Activated CD4-positive, alpha-beta T cell treated with anti-CD3 and anti-CD28 coated beads for 36 hours (primary cell): ENCODE data around the gene SLAMF7. TPM values are rescaled to one million over a fixed set of nuclear protein-coding genes. Genes with fewer than 3 reads are reported as not detected.
A peak's percentile ranks its signal among the peaks of the same experiment; 100 is the strongest.
"Not testable (repeated sequence)": the region's sequence is repeated elsewhere in the genome, so short reads cannot be mapped to it uniquely, and the experiment has no call there.

Experiments
- ATAC-seq: fragments of 200-7000 bp; cut with Tn5 transposase; one replicate; pipeline ENCODE4 v1.10.0; 2021; ENCODE audit warnings: mild to moderate bottlenecking, moderate library complexity
- CTCF ChIA-PET: fragments of 350-600 bp; sonication (Branson Sonifier 250); formaldehyde crosslinking; loops from one replicate; lab custom pipeline; 2021; ENCODE audit warnings: antibody characterized with exemption; lab: Charles Lee
- POLR2A ChIA-PET: fragments of 350-600 bp; sonication (Branson Sonifier 250); formaldehyde crosslinking; loops from one replicate; lab custom pipeline; 2021; ENCODE audit warnings: antibody characterized with exemption, inconsistent platforms; lab: Charles Lee
- DNase-seq: peaks from one replicate; pipeline ENCODE4 v3.0.0-alpha.2; 2020
- H3K27ac Mint-ChIP-seq: one replicate; pipeline ENCODE4 v1.8.0; 2021; ENCODE audit warnings: mixed read lengths
- H3K27me3 Mint-ChIP-seq: one replicate; pipeline ENCODE4 v1.8.0; 2021; ENCODE audit warnings: mixed read lengths
- H3K36me3 Mint-ChIP-seq: one replicate; pipeline ENCODE4 v1.8.0; 2021; ENCODE audit warnings: low read depth, mixed read lengths
- H3K4me1 Mint-ChIP-seq: one replicate; pipeline ENCODE4 v1.8.0; 2021; ENCODE audit warnings: mixed read lengths
- H3K4me3 Mint-ChIP-seq: one replicate; pipeline ENCODE4 v1.8.0; 2021; ENCODE audit warnings: mild to moderate bottlenecking, moderate library complexity, mixed read lengths
- H3K9me3 Mint-ChIP-seq: one replicate; pipeline ENCODE4 v1.8.0; 2021; ENCODE audit warnings: low read depth, mixed read lengths
- intact Hi-C, 2 experiments: fragments of 100-400 bp; cut with DNase I in 1 of 2; cut with micrococcal nuclease in 1 of 2; formaldehyde crosslinking; loops; one replicate each; pipeline versions ENCODE4 v1.14.2 to v1.15.1; 2022 to 2024; cut with DNase I, micrococcal nuclease
- total RNA-seq, 2 experiments: library from RNA; stranded (reverse); gene quantifications; one replicate each; pipeline ENCODE4 v1.2.3, GENCODE V29; 2021

Gene SLAMF7
- total RNA-seq, 2 experiments from 2014 or later, result 35.9 to 40.3 TPM

DNA sequence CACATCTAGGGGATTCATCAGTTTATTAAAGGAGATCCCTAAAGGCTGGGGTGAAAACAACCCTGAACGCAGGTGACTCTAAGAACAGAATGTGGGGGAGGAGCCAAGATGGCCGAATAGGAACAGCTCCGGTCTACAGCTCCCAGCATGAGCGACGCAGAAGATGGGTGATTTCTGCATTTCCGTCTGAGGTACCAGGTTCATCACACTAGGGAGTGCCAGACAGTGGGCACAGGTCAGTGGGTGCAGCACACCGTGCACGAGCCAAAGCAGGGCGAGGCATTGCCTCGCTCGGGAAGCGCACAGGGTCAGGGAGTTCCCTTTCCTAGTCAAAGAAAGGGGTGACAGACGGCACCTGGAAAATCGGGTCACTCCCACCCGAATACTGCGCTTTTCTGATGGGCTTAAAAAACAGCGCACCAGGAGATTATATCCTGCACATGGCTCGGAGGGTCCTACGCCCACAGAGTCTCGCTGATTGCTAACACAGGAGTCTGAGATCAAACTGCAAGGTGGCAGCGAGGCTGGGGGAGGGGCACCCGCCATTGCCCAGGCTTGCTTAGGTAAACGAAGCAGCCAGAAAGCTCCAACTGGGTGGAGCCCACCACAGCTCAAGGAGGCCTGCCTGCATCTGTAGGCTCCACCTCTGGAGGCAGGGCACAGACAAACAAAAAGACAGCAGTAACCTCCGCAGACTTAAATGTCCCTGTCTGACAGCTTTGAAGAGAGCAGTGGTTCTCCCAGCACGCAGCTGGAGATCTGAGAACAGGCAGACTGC is 44.1 kb downstream of the SLAMF7 start:
- POLR2A ChIA-PET, H3K36me3 Mint-ChIP-seq, DNase-seq, H3K27me3 Mint-ChIP-seq, H3K9me3 Mint-ChIP-seq, H3K4me3 Mint-ChIP-seq, ATAC-seq: not testable (repeated sequence)
- CTCF ChIA-PET, result interaction anchor here (1.1 to 8.3 kb wide), 5 partner anchors 12 to 168 kb away, joined by 3 to 95 read pairs (median 6); partner anchors contain the start of gene LY9
- Mint-ChIP-seq H3K27ac (peak overlapping the region; percentile 31), H3K4me1 (peaks cover 23% of the 10 kb centered on the region)
- intact Hi-C loops, result loop anchor here in 1 of 2 experiments (2.0 kb wide), 1 partner anchor 14 kb away; the partner anchor contains the start of gene LY9

DNA sequence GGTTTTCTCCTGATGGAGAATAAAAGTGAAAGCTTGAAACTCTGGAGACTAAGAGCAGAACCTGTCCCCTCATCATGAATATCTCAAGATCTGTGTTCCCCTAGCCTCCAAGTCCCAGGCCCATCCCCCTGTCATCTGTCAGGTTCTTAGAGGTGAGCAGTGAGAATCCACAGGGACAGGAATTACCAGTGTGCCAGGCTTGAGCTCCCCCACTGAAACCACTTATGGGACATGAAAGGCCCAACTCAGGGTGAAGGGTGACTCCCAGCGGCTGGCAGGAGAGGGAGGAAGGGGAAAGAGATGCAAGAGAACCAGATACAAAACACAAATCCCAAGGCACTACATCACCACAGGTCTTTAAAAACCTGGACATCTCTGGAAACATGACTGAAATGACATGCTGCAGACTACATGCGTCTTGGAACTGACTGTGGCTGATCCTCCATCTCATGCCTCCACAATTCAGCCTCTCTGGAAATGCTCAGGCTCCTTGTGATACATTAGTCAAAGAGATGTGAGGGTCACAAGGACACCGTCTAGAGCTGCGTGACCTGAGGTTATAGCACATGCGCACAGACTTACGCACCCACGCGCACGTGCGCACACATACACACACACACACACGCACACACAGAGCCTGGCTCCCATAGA is 50.1 kb downstream of the SLAMF7 start:
- CTCF ChIA-PET, result interaction anchor here (0.5 to 1.1 kb wide), 5 partner anchors 9 to 242 kb away, joined by 3 to 5 read pairs (median 4); no protein-coding TSS in a partner anchor

DNA sequence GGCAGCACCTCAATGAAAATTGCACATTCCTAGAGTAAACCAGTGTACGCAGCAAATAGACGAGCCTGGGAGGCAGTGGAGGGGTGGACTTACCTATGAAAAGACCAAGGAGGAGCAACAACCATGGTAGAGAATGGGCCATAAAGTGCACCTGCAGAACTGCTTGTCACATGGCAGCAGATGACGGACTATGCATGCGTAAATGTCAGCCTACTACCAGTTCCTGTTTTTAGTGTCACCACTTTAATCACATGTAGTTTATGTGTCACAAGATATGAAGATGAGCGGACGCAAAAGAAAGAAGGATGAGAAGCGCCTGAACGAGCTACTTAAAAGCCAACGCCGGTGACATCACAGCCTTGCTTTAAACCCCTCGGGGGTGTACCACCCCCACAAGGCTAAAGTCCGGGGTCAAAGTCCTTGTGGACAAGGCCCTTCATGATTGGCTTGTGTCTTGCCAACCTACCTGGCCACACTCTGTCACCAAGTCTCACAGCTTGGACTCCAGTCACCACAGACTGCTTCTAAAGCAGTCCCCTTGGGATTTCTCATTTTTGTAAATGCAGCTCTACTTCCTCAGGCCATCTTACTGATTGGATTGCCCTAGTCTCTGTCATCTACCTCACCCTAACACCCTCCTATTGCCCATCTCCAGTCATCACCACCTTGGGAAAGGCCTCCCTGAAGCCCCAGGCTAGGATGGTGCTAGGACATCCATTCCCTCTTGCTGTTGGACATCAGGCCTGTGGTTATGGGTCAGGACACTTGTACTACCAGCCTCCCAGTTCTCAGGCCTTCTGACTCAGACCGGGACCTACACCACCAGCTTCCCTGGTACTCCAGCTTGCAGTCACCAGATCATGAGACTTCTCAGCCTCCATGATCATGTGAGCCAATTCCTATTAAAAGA is 50.9 kb downstream of the SLAMF7 start:
- ChIA-PET POLR2A (no interaction called here), CTCF (interaction anchor here (0.5 to 1.1 kb wide), 7 partner anchors 10 to 307 kb away, joined by 3 to 5 read pairs (median 3); no protein-coding TSS in a partner anchor)
- Mint-ChIP-seq H3K4me1 (peaks cover 10% of the 10 kb centered on the region), H3K36me3 (no peaks in the 10 kb centered on the region), H3K27ac (no peak overlapping the region), H3K9me3 (no peaks in the 10 kb centered on the region), H3K4me3 (no peak overlapping the region), H3K27me3 (no peaks in the 10 kb centered on the region)
- DNase-seq (no peak), ATAC-seq (peak; percentile 70)
- intact Hi-C loops, result no loop called here

More for the DNA sequence above, 50.1 kb downstream of the SLAMF7 start:
- no peak overlapping the region for H3K27ac Mint-ChIP-seq
- intact Hi-C loops, result no loop called here
- H3K9me3 Mint-ChIP-seq, result no peaks in the 10 kb centered on the region
- no peak overlapping the region for H3K4me3 Mint-ChIP-seq
- ATAC-seq (no peak), DNase-seq (no peak)
- H3K4me1 Mint-ChIP-seq, result peaks cover 8% of the 10 kb centered on the region
- POLR2A ChIA-PET, result no interaction called here
- no peaks in the 10 kb centered on the region for H3K27me3 Mint-ChIP-seq
- no peaks in the 10 kb centered on the region for H3K36me3 Mint-ChIP-seq

DNA sequence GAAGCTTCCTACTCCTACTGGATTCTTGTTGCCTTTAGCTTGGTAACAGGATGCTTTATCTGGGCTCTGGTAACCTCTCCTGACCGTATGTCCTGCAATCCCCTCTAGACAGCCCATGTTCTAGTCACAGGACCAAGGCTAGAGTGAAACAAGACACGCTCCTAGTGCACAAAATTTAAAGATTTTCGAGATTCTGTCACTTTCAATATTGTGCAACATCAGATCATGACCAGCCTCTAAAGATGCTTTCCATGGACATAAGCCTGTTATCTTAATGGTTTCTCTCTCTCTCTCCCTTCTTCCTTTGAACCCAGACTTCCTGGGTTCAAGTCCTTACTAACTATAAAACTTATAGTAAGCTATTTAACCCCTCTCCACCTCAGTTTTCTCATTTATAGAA is 55.3 kb downstream of the SLAMF7 start:
- Mint-ChIP-seq H3K4me1 (peaks cover 52% of the 10 kb centered on the region), H3K36me3 (no peaks in the 10 kb centered on the region), H3K27ac (no peak overlapping the region), H3K9me3 (no peaks in the 10 kb centered on the region), H3K27me3 (no peaks in the 10 kb centered on the region), H3K4me3 (no peak overlapping the region)
- DNase-seq (no peak), ATAC-seq (no peak)
- ChIA-PET CTCF (interaction anchor here (0.6 to 7.3 kb wide), 14 partner anchors 10 to 350 kb away, joined by 3 to 62 read pairs (median 6); no protein-coding TSS in a partner anchor), POLR2A (interaction anchor here (0.6 kb wide), 1 partner anchor 169 kb away, joined by 5 read pairs; no protein-coding TSS in a partner anchor)
- intact Hi-C loops, result no loop called here

DNA sequence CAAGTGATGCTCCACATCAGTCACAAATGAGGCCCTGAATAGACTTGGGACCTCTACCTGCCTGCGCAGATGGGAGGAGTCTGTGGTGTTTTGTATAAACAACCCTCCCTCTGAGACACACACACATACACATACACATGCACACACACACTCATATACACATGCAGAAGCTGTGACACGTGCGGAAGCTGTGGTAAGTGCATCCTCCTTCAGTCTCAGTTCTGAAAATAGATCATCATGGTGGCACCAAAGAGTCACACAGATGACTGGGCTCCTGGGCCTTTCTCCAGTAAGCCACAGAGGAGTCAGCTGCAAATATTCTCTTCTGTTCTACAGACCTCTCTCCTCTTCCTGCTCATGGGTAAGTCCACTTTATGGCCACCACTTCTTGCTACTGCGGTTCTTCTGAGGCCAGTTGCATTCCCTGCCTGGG is 56.9 kb downstream of the SLAMF7 start, which contains the start of gene LY9:
TSS of gene LY9 (plus strand) at position 224 of the 433 bp plus-strand sequence. CDS start at position 238, 14 bp downstream.
- peak; percentile 79 for ATAC-seq
- DNase-seq, result peak; percentile 89
- Mint-ChIP-seq H3K36me3 (no peaks in the 10 kb centered on the region), H3K9me3 (no peaks in the 10 kb centered on the region), H3K27me3 (no peaks in the 10 kb centered on the region), H3K27ac (peak within 1 kb of the TSS; percentile 95), H3K4me1 (peaks cover 61% of the 10 kb centered on the region), H3K4me3 (peak within 1 kb of the TSS; percentile 78)
- ChIA-PET CTCF (interaction anchor here (0.5 to 7.3 kb wide), 17 partner anchors 10 to 245 kb away, joined by 3 to 62 read pairs (median 5); no protein-coding TSS in a partner anchor), POLR2A (interaction anchor here (0.5 to 0.8 kb wide), 2 partner anchors 18 to 225 kb away, joined by 3 read pairs; partner anchors contain the start of gene F11R)
- intact Hi-C loops, result loop anchor here (1.0 to 5.0 kb wide), 9 partner anchors 13 to 344 kb away; partner anchors contain the start of genes CD48 (in 1 of the 2) and SLAMF6 (in 1 of the 2)

DNA sequence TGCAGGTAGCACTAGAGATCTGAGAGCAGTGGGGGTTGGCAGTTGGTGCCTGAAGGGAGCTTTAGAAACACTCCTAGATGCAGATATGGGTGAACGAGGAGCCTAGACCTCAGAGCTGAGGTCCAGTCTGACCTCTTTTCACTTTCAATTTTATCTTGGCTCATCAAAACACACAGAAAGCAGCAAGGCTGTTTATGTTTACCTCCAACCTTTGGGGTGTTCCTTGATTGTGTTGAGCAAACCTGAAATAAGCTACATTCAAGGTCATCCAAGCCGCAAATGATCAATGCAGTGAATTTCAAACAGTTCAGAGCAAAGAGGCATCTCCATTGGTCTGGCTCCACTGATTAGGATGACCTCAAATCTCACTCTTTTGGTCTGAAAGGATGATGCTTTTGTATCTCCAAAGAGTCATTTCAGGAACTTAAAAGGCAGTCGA is 58.2 kb downstream of the SLAMF7 start:
- Mint-ChIP-seq H3K4me3 (peak overlapping the region; percentile 78), H3K27me3 (no peaks in the 10 kb centered on the region), H3K36me3 (peaks cover under 1% of the 10 kb centered on the region), H3K4me1 (peaks cover 69% of the 10 kb centered on the region), H3K27ac (peak overlapping the region; percentile 95), H3K9me3 (no peaks in the 10 kb centered on the region)
- intact Hi-C loops, result loop anchor here (2.0 to 5.0 kb wide), 8 partner anchors 14 to 345 kb away; partner anchors contain the start of genes CD48 (in 1 of the 2) and SLAMF6 (in 1 of the 2)
- ATAC-seq (no peak), DNase-seq (no peak)
- CTCF ChIA-PET, result interaction anchor here (0.5 to 7.3 kb wide), 18 partner anchors 9 to 271 kb away, joined by 3 to 62 read pairs (median 4); no protein-coding TSS in a partner anchor
- POLR2A ChIA-PET, result interaction anchor here (0.6 to 1.2 kb wide), 5 partner anchors 27 to 243 kb away, joined by 3 to 4 read pairs (median 3); no protein-coding TSS in a partner anchor

DNA sequence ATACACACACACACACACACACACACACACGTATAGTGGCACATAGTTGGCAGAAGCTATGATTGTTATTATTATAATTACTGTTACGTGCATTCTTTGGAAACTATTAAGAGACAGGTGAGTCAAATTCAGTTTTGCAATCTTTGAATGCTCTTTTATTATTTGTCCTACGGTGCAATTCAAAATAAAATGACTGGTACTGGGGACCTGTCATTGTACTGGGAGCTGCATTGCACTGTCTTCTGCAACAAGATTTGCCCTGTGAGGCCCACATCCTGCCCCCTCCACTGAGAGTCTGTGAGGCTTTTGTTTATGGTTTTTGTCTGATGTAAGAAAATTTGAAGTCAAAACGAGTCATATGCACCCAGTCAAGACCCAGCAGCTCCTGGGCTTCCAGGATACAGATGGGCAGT is 58.8 kb downstream of the SLAMF7 start:
- peaks cover 6% of the 10 kb centered on the region for H3K36me3 Mint-ChIP-seq
- H3K4me1 Mint-ChIP-seq, result peaks cover 74% of the 10 kb centered on the region
- ChIA-PET CTCF (interaction anchor here (0.6 to 7.3 kb wide), 23 partner anchors 8 to 156 kb away, joined by 3 to 62 read pairs (median 4); no protein-coding TSS in a partner anchor), POLR2A (interaction anchor here (0.6 to 1.2 kb wide), 6 partner anchors 28 to 307 kb away, joined by 3 to 6 read pairs (median 4); no protein-coding TSS in a partner anchor)
- intact Hi-C loops, result loop anchor here (1.0 to 5.0 kb wide), 9 partner anchors 8 to 346 kb away; partner anchors contain the start of genes CD48 (in 1 of the 2) and SLAMF6 (in 1 of the 2)
- no peaks in the 10 kb centered on the region for H3K27me3 Mint-ChIP-seq
- H3K27ac Mint-ChIP-seq, result peak overlapping the region; percentile 95
- H3K9me3 Mint-ChIP-seq, result no peaks in the 10 kb centered on the region
- DNase-seq, result peak; percentile 83
- ATAC-seq, result peak; percentile 61
- peak overlapping the region; percentile 78 for H3K4me3 Mint-ChIP-seq

DNA sequence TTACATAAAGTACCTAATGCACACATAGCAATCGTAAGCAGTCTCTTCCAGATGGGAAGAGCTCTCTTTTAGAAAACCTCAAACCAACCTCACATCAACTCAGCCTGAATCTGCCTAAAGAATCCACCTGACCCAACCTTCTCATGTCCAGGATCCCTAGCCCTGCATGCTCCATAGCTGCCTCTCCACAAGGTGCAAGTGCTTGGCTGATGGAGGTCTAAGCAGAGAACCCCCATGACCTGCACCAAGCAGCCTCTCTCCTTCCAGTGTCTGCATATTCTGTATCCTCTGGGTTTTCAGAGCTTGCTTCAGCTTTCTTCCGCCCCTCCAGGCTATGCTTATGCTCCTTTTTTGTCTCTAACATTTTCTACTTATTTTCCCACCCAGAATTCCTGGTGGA is 59.4 kb downstream of the SLAMF7 start:
- Mint-ChIP-seq H3K4me1 (peaks cover 77% of the 10 kb centered on the region), H3K36me3 (peaks cover 9% of the 10 kb centered on the region), H3K9me3 (no peaks in the 10 kb centered on the region), H3K4me3 (peak overlapping the region; percentile 78), H3K27ac (peak overlapping the region; percentile 95), H3K27me3 (no peaks in the 10 kb centered on the region)
- CTCF ChIA-PET, result interaction anchor here (0.7 to 7.3 kb wide), 17 partner anchors 8 to 123 kb away, joined by 3 to 62 read pairs (median 4); no protein-coding TSS in a partner anchor
- no peak for DNase-seq
- intact Hi-C loops, result loop anchor here (1.0 to 5.0 kb wide), 5 partner anchors 8 to 346 kb away; partner anchors contain the start of gene SLAMF6 (in 1 of the 2)
- POLR2A ChIA-PET, result interaction anchor here (0.6 to 1.2 kb wide), 5 partner anchors 90 to 306 kb away, joined by 3 to 6 read pairs (median 4); no protein-coding TSS in a partner anchor
- no peak for ATAC-seq

DNA sequence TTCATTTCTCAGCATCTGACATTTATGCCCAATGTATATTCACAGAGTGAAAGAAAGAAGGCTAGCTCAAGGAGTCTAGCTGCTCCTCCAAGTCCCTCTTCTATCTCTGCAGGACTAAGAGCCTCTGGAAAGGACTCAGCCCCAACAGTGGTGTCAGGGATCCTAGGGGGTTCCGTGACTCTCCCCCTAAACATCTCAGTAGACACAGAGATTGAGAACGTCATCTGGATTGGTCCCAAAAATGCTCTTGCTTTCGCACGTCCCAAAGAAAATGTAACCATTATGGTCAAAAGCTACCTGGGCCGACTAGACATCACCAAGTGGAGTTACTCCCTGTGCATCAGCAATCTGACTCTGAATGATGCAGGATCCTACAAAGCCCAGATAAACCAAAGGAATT is 60.6 kb downstream of the SLAMF7 start:
- CTCF ChIA-PET, result interaction anchor here (0.7 to 7.3 kb wide), 9 partner anchors 6 to 639 kb away, joined by 3 to 62 read pairs (median 4); no protein-coding TSS in a partner anchor

More for the DNA sequence above, 60.6 kb downstream of the SLAMF7 start:
- no peak for DNase-seq
- Mint-ChIP-seq H3K4me1 (peaks cover 87% of the 10 kb centered on the region), H3K27me3 (no peaks in the 10 kb centered on the region), H3K4me3 (peak overlapping the region; percentile 78), H3K36me3 (peaks cover 16% of the 10 kb centered on the region), H3K27ac (peak overlapping the region; percentile 95), H3K9me3 (no peaks in the 10 kb centered on the region)
- POLR2A ChIA-PET, result no interaction called here
- no peak for ATAC-seq
- intact Hi-C loops, result loop anchor here (2.0 to 5.0 kb wide), 5 partner anchors 37 to 347 kb away; partner anchors contain the start of gene SLAMF6 (in 1 of the 2)
